Activated naive CD8-positive, alpha-beta T cell (primary cell): ENCODE data around the gene MZB1.

Source experiments
- H3K27ac Mint-ChIP-seq: one replicate; pipeline ENCODE4 v1.8.0; 2021; ENCODE audit warnings: mixed read lengths
- H3K27me3 Mint-ChIP-seq: one replicate; pipeline ENCODE4 v1.8.0; 2021; ENCODE audit warnings: mixed read lengths
- H3K36me3 Mint-ChIP-seq: one replicate; pipeline ENCODE4 v1.8.0; 2021; ENCODE audit warnings: mixed read lengths
- H3K4me1 Mint-ChIP-seq: one replicate; pipeline ENCODE4 v1.8.0; 2021; ENCODE audit warnings: low read depth, mixed read lengths
- H3K4me3 Mint-ChIP-seq: one replicate; pipeline ENCODE4 v1.8.0; 2021; ENCODE audit warnings: mild to moderate bottlenecking, mixed read lengths
- H3K9me3 Mint-ChIP-seq: one replicate; pipeline ENCODE4 v1.8.0; 2021; ENCODE audit warnings: low read depth, mixed read lengths

MZB1 gene

GRCh38 chr5:139402561-139403158 is 12.9 kb upstream of the MZB1 start:
- no peaks in the 10 kb centered on the region for H3K27me3 Mint-ChIP-seq
- no peaks in the 10 kb centered on the region for H3K36me3 Mint-ChIP-seq
- H3K4me3 Mint-ChIP-seq: peak overlapping the region; percentile 96
- H3K27ac Mint-ChIP-seq: peak overlapping the region; percentile 100
- H3K4me1 Mint-ChIP-seq: peaks cover 29% of the 10 kb centered on the region
- H3K9me3 Mint-ChIP-seq: no peaks in the 10 kb centered on the region

- no peaks in the 10 kb centered on the region for H3K9me3 Mint-ChIP-seq
- H3K4me1 Mint-ChIP-seq: peaks cover 24% of the 10 kb centered on the region
Observed at GRCh38 chr5:139401546-139401945, 11.8 kb upstream of the MZB1 start.

GRCh38 chr5:139399501-139400121 is 9.9 kb upstream of the MZB1 start:
- peaks cover 23% of the 10 kb centered on the region for H3K4me1 Mint-ChIP-seq
- peaks cover 3% of the 10 kb centered on the region for H3K36me3 Mint-ChIP-seq
- no peak overlapping the region for H3K27ac Mint-ChIP-seq
- H3K9me3 Mint-ChIP-seq: no peaks in the 10 kb centered on the region
- H3K4me3 Mint-ChIP-seq: no peak overlapping the region
- H3K27me3 Mint-ChIP-seq: no peaks in the 10 kb centered on the region

More at GRCh38 chr5:139401546-139401945, 11.8 kb upstream of the MZB1 start:
- Mint-ChIP-seq H3K27me3 (no peaks in the 10 kb centered on the region), H3K27ac (no peak overlapping the region), H3K4me3 (no peak overlapping the region), H3K36me3 (no peaks in the 10 kb centered on the region)

DNA sequence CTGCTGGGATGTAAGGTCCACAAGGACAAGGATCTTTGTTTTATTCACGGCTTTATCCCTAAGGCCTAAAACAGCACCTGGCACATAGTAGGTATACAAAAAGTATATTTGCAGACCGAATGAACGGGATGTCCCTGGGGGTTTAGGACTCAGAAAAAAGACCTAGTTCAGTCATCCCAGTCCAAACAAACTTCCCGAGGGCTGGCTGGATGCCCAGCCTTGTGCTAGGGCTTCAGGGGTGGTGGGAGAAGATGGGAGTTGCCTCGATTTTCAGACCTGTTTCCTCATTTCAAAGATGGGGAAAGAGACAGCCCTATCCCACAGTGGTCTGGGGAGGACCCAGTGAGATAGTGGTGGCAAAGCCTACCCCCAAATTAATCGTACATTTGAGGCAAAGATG is 8.2 kb upstream of the MZB1 start:
- Mint-ChIP-seq H3K4me3 (no peak overlapping the region), H3K9me3 (no peaks in the 10 kb centered on the region), H3K27me3 (no peaks in the 10 kb centered on the region), H3K4me1 (peaks cover 11% of the 10 kb centered on the region), H3K27ac (no peak overlapping the region), H3K36me3 (peaks cover 3% of the 10 kb centered on the region)

DNA sequence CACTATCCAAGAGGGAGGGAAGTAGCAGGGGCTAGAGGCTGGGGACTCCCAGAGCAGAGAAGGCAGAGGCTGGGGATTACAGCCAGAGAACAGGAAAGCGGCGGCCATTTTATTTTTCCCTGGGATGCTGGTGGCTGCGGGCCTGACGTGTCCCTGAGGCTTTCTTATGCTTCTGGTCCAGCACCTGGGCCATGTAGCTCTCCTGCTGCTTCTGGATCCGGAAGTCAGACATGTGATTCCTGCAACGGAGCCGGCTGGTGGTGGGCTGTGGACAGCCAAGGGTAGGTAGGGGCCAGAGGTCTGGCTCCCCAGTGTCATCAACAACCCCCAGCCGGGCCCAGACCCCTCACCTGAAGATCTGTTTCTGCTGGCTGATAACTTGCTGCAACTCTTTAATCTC is 7.0 kb upstream of the MZB1 start:
- Mint-ChIP-seq H3K27ac (no peak overlapping the region), H3K27me3 (no peaks in the 10 kb centered on the region), H3K9me3 (no peaks in the 10 kb centered on the region), H3K36me3 (peaks cover 3% of the 10 kb centered on the region), H3K4me1 (peaks cover 9% of the 10 kb centered on the region), H3K4me3 (no peak overlapping the region)

- Mint-ChIP-seq H3K27ac (no peak overlapping the region), H3K4me1 (peaks cover 15% of the 10 kb centered on the region), H3K27me3 (no peaks in the 10 kb centered on the region), H3K4me3 (no peak overlapping the region), H3K9me3 (no peaks in the 10 kb centered on the region), H3K36me3 (peaks cover 3% of the 10 kb centered on the region)
Observed at GRCh38 chr5:139395844-139396640, 6.3 kb upstream of the MZB1 start.

- Mint-ChIP-seq H3K27ac (no peak within 1 kb of the TSS), H3K36me3 (peaks cover 3% of the 10 kb centered on the region), H3K4me3 (peak within 1 kb of the TSS; percentile 10), H3K9me3 (no peaks in the 10 kb centered on the region), H3K4me1 (peaks cover 25% of the 10 kb centered on the region), H3K27me3 (no peaks in the 10 kb centered on the region)
Observed at GRCh38 chr5:139394654-139395566, 5.2 kb upstream of the MZB1 start, which contains the start of gene PROB1. Gene PROB1, minus strand, starts transcription at chr5:139395104. Its CDS starts 23 bp downstream, at chr5:139395081.

DNA sequence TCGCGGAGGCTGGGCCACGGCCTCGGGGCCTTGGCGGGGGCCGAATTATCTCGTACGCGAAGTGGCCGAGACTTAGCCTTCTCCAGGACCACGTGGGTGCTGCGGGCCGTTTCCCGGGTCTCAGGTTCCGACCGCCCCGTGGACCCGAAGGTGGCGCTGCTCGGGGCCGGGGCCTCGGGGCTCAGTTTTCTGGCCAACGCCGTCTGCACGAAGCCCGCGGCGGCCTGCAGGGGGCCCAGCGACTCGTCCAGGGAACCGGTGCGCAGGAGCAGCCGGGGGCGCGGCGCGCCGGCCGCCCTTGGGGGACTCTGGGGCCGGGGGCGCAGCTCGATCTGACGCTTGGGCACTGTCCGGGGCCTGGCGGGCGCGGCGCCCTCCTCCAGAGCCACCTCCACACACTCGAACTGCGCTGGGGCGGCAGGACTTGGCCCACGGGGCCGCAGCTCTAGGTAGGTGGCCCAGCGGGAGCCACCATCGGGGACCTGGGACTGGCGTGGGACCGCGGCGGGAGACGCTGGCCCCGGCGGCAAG is 4.5 kb upstream of the MZB1 start:
- H3K36me3 Mint-ChIP-seq: peaks cover 3% of the 10 kb centered on the region
- H3K9me3 Mint-ChIP-seq: no peaks in the 10 kb centered on the region
- no peak overlapping the region for H3K4me3 Mint-ChIP-seq
- no peak overlapping the region for H3K27ac Mint-ChIP-seq
- H3K4me1 Mint-ChIP-seq: peaks cover 32% of the 10 kb centered on the region
- no peaks in the 10 kb centered on the region for H3K27me3 Mint-ChIP-seq

- H3K36me3 Mint-ChIP-seq: peaks cover 3% of the 10 kb centered on the region
- peaks cover 34% of the 10 kb centered on the region for H3K4me1 Mint-ChIP-seq
- no peak overlapping the region for H3K27ac Mint-ChIP-seq
- H3K4me3 Mint-ChIP-seq: peak overlapping the region; percentile 90
- no peaks in the 10 kb centered on the region for H3K27me3 Mint-ChIP-seq
- H3K9me3 Mint-ChIP-seq: no peaks in the 10 kb centered on the region
Observed at GRCh38 chr5:139393497-139394122, 3.9 kb upstream of the MZB1 start.

GRCh38 chr5:139392678-139393496 is 3.2 kb upstream of the MZB1 start:
- peaks cover 38% of the 10 kb centered on the region for H3K4me1 Mint-ChIP-seq
- no peaks in the 10 kb centered on the region for H3K27me3 Mint-ChIP-seq
- peak overlapping the region; percentile 83 for H3K27ac Mint-ChIP-seq
- peaks cover 3% of the 10 kb centered on the region for H3K36me3 Mint-ChIP-seq
- no peaks in the 10 kb centered on the region for H3K9me3 Mint-ChIP-seq
- peak overlapping the region; percentile 90 for H3K4me3 Mint-ChIP-seq

- H3K36me3 Mint-ChIP-seq: peaks cover 3% of the 10 kb centered on the region
- peak overlapping the region; percentile 90 for H3K4me3 Mint-ChIP-seq
- no peaks in the 10 kb centered on the region for H3K27me3 Mint-ChIP-seq
- H3K9me3 Mint-ChIP-seq: no peaks in the 10 kb centered on the region
- peaks cover 38% of the 10 kb centered on the region for H3K4me1 Mint-ChIP-seq
- H3K27ac Mint-ChIP-seq: no peak overlapping the region
Observed at GRCh38 chr5:139392324-139392677, 2.6 kb upstream of the MZB1 start.

DNA sequence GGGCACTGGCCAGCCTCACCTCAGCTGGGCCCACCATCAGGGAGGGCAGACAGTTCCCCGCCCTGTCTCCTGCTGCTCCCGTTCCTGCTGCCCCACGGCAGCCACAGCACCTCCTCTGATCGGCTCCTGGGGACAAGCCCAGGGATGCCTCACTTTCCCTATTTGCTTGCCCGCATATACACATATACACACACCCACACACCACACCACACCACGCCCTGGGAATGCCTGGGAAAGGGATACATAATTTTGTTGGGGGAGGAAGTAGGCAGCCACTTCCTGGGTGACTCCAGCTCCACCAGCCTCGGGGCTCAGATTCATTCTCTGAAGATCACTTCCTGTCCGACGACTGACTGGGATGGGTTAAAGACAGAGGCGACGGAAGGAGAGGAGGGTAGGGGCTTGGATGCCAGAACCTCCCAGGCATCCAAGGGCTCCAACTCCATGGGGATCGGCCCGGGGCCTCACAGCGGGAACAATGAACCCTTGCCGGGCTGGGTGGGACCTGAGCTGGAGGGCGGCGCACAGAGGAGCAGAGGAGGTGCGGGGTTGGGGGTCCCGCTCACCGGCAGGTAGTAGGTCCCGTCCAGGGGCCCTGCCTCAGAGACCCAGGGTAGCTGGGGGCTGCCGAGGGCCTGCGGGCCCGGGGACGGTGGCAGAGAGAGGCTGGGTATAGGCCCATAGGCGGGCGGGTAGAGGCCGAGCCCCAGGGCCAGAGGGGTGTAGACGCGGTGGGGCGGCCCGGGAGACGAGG is 2.0 kb upstream of the MZB1 start:
- no peaks in the 10 kb centered on the region for H3K27me3 Mint-ChIP-seq
- no peaks in the 10 kb centered on the region for H3K9me3 Mint-ChIP-seq
- peak overlapping the region; percentile 86 for H3K4me3 Mint-ChIP-seq
- H3K36me3 Mint-ChIP-seq: peaks cover 3% of the 10 kb centered on the region
- peaks cover 38% of the 10 kb centered on the region for H3K4me1 Mint-ChIP-seq
- H3K27ac Mint-ChIP-seq: peak overlapping the region; percentile 38
